Measurements from ENCODE around the gene TTC33. TPM values are rescaled to one million over a fixed set of nuclear protein-coding genes. Genes with fewer than 3 reads are reported as not detected.
"Not testable (repeated sequence)": the region's sequence is repeated elsewhere in the genome, so short reads cannot be mapped to it uniquely, and the experiment has no call there.

The TTC33 gene
- total and polyA plus RNA-seq, 2 of the 4 experiments (the other 2 are of a cell fraction) = 3.1 to 8.1 TPM

- POLR2A ChIA-PET (ENCODE audit: unreplicated experiment); H2BK20ac ChIP-seq (ENCODE audit: low read depth, low read length); H4K20me1 ChIP-seq (ENCODE audit: insufficient read depth, low read length); H3K23ac ChIP-seq (ENCODE audit: low read depth, low read length); H3K36me3 ChIP-seq (ENCODE audit: control insufficient read depth, insufficient read depth, low read length); H4K8ac ChIP-seq (ENCODE audit: low read depth in 2 of 2, low read length in 2 of 2); H3K27ac ChIP-seq (ENCODE audit: insufficient read depth, low read length); H3K9ac ChIP-seq (ENCODE audit: low read depth, low read length); intact Hi-C loops (cut with micrococcal nuclease); BruUV-seq (replicated peaks); dilution Hi-C loops (cut with HindIII; ENCODE audit: low sequenced_read_pairs, unreplicated experiment); H3K56ac ChIP-seq (ENCODE audit: extremely low read depth, insufficient read depth, low read length); H3K14ac ChIP-seq (replicated peaks; ENCODE audit: low read depth, low read length); H3K9me3 ChIP-seq (ENCODE audit: control insufficient read depth, insufficient read depth, low read length); H3K9me1 ChIP-seq (ENCODE audit: insufficient read depth, low read length); H3K18ac ChIP-seq (ENCODE audit: low read depth, low read length); H2AFZ ChIP-seq (replicated peaks; ENCODE audit: low read length, poor library complexity); DNase-seq; H4K5ac ChIP-seq (ENCODE audit: low read depth, low read length); H2BK5ac ChIP-seq (ENCODE audit: low read depth, low read length, poor library complexity, severe bottlenecking); H4K91ac ChIP-seq (ENCODE audit: insufficient read depth, low read depth, low read length); H3K79me1 ChIP-seq (ENCODE audit: low read depth in 1 of 2, low read length in 2 of 2); H2AK9ac ChIP-seq (replicated peaks; ENCODE audit: low read depth, low read length, poor library complexity); H3K27me3 ChIP-seq (ENCODE audit: control insufficient read depth, insufficient read depth, low read length); in situ Hi-C loops (cut with MboI; ENCODE audit: low sequenced_read_pairs); H2BK120ac ChIP-seq (ENCODE audit: low read depth, low read length); H2AK5ac ChIP-seq (ENCODE audit: low read depth, low read length); ATAC-seq (ENCODE audit: low read depth); H3K4me1 ChIP-seq (ENCODE audit: control insufficient read depth, insufficient read depth, low read length); CTCF ChIA-PET; H3K4ac ChIP-seq (ENCODE audit: low read depth, low read length); H3K4me3 ChIP-seq (ENCODE audit: insufficient read depth, low read depth, low read length); H2BK15ac ChIP-seq (ENCODE audit: low read depth, low read length); H3K4me2 ChIP-seq (ENCODE audit: low read depth, low read length): not testable (repeated sequence)
- WGBS, 2 experiments (ENCODE audit: extremely low coverage in 2 of 2, insufficient read length in 1 of 2) = no CpG with 5 or more reads among the region's 1 CpG
Observed at GRCh38 chr5:40639531-40639930, 116.2 kb downstream of the TTC33 start.

Data from IMR-90 (cell line).